ENCODE results near the gene RASA2.

RASA2 gene

GRCh38 chr3:141442914-141443313, 43.9 kb upstream of the RASA2 start:
- Histone ChIP-seq H3K27me3 (replicated peaks) (no peaks in the 10 kb centered on the region), H3K4me3 (ENCODE audit: low read depth, low read length) (no peak overlapping the region), H3K36me3 (replicated peaks) (peaks cover 56% of the 10 kb centered on the region), H3K27ac (peak overlapping the region; percentile 85)
- in situ Hi-C loops (cut with HindIII; ENCODE audit: low pct_ligation_motif_present, low sequenced_read_pairs) = no loop called here
- DNase-seq = no peak
- TF ChIP-seq CTCF (IDR thresholded peaks at IDR 0.05; ENCODE audit: low read depth, low read length, missing control alignments) = no peak

GRCh38 chr3:141444586-141445285, 42.1 kb upstream of the RASA2 start:
- Histone ChIP-seq H3K4me3 (ENCODE audit: low read depth, low read length) (no peak overlapping the region), H3K36me3 (replicated peaks) (peaks cover 46% of the 10 kb centered on the region), H3K27me3 (replicated peaks) (no peaks in the 10 kb centered on the region), H3K27ac (no peak overlapping the region)
- no peak for TF ChIP-seq CTCF (IDR thresholded peaks at IDR 0.05; ENCODE audit: low read depth, low read length, missing control alignments)
- DNase-seq = no peak
- in situ Hi-C loops (cut with HindIII; ENCODE audit: low pct_ligation_motif_present, low sequenced_read_pairs) = no loop called here

GRCh38 chr3:141445990-141446389, 40.8 kb upstream of the RASA2 start:
- Histone ChIP-seq H3K27ac (no peak overlapping the region), H3K27me3 (replicated peaks) (no peaks in the 10 kb centered on the region), H3K4me3 (ENCODE audit: low read depth, low read length) (no peak overlapping the region), H3K36me3 (replicated peaks) (peaks cover 46% of the 10 kb centered on the region)
- TF ChIP-seq CTCF (IDR thresholded peaks at IDR 0.05; ENCODE audit: low read depth, low read length, missing control alignments) = no peak
- no peak for DNase-seq
- in situ Hi-C loops (cut with HindIII; ENCODE audit: low pct_ligation_motif_present, low sequenced_read_pairs) = no loop called here

GRCh38 chr3:141446737-141447136, 40.1 kb upstream of the RASA2 start:
- no peak for DNase-seq
- no peak for TF ChIP-seq CTCF (IDR thresholded peaks at IDR 0.05; ENCODE audit: low read depth, low read length, missing control alignments)
- Histone ChIP-seq H3K36me3 (replicated peaks) (peaks cover 46% of the 10 kb centered on the region), H3K27ac (no peak overlapping the region), H3K27me3 (replicated peaks) (no peaks in the 10 kb centered on the region), H3K4me3 (ENCODE audit: low read depth, low read length) (no peak overlapping the region)
- in situ Hi-C loops (cut with HindIII; ENCODE audit: low pct_ligation_motif_present, low sequenced_read_pairs) = no loop called here

GRCh38 chr3:141447383-141447782, 39.4 kb upstream of the RASA2 start:
- no peak for TF ChIP-seq CTCF (IDR thresholded peaks at IDR 0.05; ENCODE audit: low read depth, low read length, missing control alignments)
- H3K36me3 ChIP-seq (replicated peaks) = peaks cover 43% of the 10 kb centered on the region
- no peak for DNase-seq
- no peak overlapping the region for H3K4me3 ChIP-seq (ENCODE audit: low read depth, low read length)
- H3K27ac ChIP-seq = no peak overlapping the region
- no peaks in the 10 kb centered on the region for H3K27me3 ChIP-seq (replicated peaks)
- in situ Hi-C loops (cut with HindIII; ENCODE audit: low pct_ligation_motif_present, low sequenced_read_pairs) = no loop called here
